Lower lobe of right lung (tissue), 2 donors: ENCODE data around the gene NADSYN1. TPM values are rescaled to one million over a fixed set of nuclear protein-coding genes. Genes with fewer than 3 reads are reported as not detected.
"Not testable (repeated sequence)": the region's sequence is repeated elsewhere in the genome, so short reads cannot be mapped to it uniquely, and the experiment has no call there.

Experiments
- ATAC-seq, 2 donors: fragments of 200-7000 bp; cut with Tn5 transposase; one replicate each; pipeline ENCODE4 v1.9.1; 2020 to 2022; ENCODE audit warnings: mild to moderate bottlenecking in 2 of 2, moderate library complexity in 2 of 2
- DNase-seq: peaks from one replicate; pipeline ENCODE4 v3.0.0-alpha.2; 2020
- H3K27ac ChIP-seq: fragments of 200-600 bp; one replicate; pipeline ENCODE4 v1.8.0; 2022
- H3K27me3 ChIP-seq: fragments of 200-600 bp; one replicate; pipeline ENCODE4 v1.8.0; 2022; ENCODE audit warnings: low read depth
- H3K36me3 ChIP-seq: fragments of 200-600 bp; one replicate; pipeline ENCODE4 v1.8.0; 2022; ENCODE audit warnings: mild to moderate bottlenecking
- H3K4me1 ChIP-seq: fragments of 200-600 bp; one replicate; pipeline ENCODE4 v1.8.0; 2022
- H3K4me3 ChIP-seq: fragments of 200-600 bp; one replicate; pipeline ENCODE4 v1.8.0; 2022; ENCODE audit warnings: mild to moderate bottlenecking
- H3K9me3 ChIP-seq: fragments of 200-600 bp; one replicate; pipeline ENCODE4 v1.8.0; 2022
- CTCF ChIP-seq: fragments of 200-600 bp; IDR thresholded peaks from one replicate; pipeline ENCODE4 v1.8.0; 2022; ENCODE audit warnings: antibody characterized with exemption, mild to moderate bottlenecking
- intact Hi-C: fragments of 100-400 bp; cut with DNase I; formaldehyde crosslinking; loops from one replicate; pipeline ENCODE4 v1.11.0; 2022
- total RNA-seq: library from RNA; stranded (reverse); fragmentation: NEBNext Ultra II Directional; extraction: Animal tissue kit (Norgen Biotek cat#: 25700); gene quantifications from one replicate; pipeline ENCODE4 v1.2.1, GENCODE V29; 2021
- donor health status: DM: no; HTN: yes; CAD: no; lungs with severe emphysema.

Gene NADSYN1
- total RNA-seq, 1 donor from 2014 or later: 95.0 TPM

DNA sequence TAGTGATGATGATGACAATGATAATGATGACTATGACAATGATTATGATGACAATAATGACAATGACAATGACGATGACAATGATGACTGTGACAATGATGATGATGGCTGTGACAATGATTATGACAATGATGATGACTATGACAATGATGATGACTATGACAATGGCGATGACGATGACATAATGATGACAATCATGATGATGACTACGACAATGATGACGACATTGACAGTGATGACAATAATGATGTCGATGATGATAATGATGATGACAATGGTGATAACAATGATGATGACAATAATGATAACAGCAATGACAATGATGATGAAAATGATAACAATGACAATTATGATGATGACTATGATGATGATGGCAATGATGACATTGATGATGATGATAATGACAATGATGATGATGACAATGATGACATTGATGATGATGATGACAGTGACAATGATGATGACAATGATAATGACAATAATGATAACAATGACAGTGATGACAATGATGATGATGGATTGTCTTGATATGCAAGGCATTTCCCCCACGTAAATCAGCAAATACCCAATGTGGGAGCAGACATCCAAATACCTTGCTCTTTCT is 42.5 kb upstream of the NADSYN1 start:
- no peaks in the 10 kb centered on the region for H3K9me3 ChIP-seq
- DNase-seq: no peak
- no peak overlapping the region for H3K4me3 ChIP-seq
- no peak for ATAC-seq
- no peak for TF ChIP-seq CTCF
- intact Hi-C loops: no loop called here
- no peaks in the 10 kb centered on the region for H3K4me1 ChIP-seq
- no peaks in the 10 kb centered on the region for H3K36me3 ChIP-seq
- no peak overlapping the region for H3K27ac ChIP-seq
- no peaks in the 10 kb centered on the region for H3K27me3 ChIP-seq

DNA sequence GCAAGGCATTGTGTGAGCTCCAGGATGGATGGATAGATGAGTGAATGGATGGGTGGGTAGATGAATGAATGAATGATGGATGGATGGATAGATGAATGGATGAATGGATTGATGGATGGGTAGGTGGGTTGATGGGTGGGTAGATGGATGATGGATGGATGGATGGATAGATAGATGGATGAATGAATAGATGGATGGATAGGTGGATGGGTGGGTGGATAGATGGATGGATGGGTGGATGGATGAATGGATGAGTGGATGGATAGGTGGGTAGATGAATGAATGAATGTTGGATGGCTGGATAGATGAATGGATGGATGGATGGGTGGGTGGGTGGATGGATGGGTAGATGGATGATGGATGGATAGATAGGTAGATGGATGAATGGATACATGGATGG is 38.4 kb upstream of the NADSYN1 start:
- ATAC-seq: no peak

DNA sequence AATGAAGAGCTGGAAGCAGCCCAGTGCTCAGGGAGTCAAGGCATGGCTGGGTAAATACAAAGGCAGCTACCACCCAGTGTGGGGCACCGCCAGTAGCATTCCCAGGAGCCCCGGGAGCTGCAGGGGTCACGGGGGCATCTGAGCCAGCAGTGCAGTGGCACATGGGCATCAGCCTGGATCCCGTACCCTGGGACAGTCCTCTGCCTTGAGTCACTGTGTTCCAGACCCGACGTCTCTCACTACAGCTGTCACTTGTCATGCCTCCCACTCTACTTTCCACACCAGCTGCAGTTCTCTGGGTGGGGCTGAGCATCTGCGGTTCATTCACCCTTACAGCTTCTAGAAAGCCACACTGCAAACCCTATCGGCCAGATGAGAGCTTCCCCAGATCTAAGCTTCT is 34.4 kb upstream of the NADSYN1 start:
- no peak for ATAC-seq
- TF ChIP-seq CTCF: no peak
- H3K27ac ChIP-seq: no peak overlapping the region
- no peaks in the 10 kb centered on the region for H3K36me3 ChIP-seq
- H3K4me3 ChIP-seq: no peak overlapping the region
- no peak for DNase-seq
- intact Hi-C loops: no loop called here
- H3K27me3 ChIP-seq: no peaks in the 10 kb centered on the region
- H3K4me1 ChIP-seq: no peaks in the 10 kb centered on the region
- no peaks in the 10 kb centered on the region for H3K9me3 ChIP-seq

More for the DNA sequence above, 38.4 kb upstream of the NADSYN1 start:
- intact Hi-C loops: no loop called here
- Histone ChIP-seq H3K36me3 (no peaks in the 10 kb centered on the region), H3K27me3 (no peaks in the 10 kb centered on the region), H3K4me1 (no peaks in the 10 kb centered on the region), H3K27ac (no peak overlapping the region), H3K4me3 (no peak overlapping the region), H3K9me3 (no peaks in the 10 kb centered on the region)
- no peak for DNase-seq
- no peak for TF ChIP-seq CTCF

DNA sequence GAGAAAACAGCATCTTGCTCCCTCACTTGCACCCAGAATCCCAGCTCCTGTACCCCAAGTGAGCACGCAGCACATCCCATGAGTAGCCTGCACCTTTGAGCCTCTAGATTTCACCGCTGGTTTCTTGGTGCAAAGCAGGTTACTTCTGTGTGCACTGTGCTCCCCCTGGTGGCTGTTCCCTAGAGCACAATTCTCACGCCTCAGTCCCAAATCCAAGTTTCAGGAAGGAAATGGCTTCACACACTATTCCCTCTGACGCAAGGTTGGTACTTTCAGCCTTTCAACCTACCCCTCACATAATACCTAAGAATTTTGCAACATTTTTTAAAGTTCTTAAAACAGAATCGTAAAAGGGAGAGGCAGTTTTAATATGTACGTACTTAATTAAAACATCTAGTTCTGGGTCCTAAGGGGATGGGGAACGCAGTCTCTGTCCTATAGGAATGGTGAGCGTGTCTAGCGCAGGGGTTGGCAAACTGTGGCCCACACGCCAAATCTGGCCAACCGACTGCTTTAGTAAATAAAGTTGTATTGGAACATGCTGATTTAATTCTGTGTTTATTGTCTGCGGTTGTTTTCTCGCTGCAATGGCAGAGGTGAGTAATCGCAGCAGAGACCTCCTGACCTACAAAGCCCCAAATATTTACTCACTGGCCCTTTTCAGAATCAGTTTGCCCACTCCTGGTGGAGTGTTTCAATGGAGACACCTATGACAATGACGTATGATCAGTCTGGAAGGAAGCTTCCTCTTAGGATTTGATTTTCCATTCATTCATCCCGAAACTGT is 32.4 kb upstream of the NADSYN1 start:
- intact Hi-C loops: no loop called here
- Histone ChIP-seq H3K27me3 (no peaks in the 10 kb centered on the region), H3K9me3 (no peaks in the 10 kb centered on the region), H3K4me3 (no peak overlapping the region), H3K4me1 (no peaks in the 10 kb centered on the region), H3K27ac (no peak overlapping the region), H3K36me3 (no peaks in the 10 kb centered on the region)
- ATAC-seq (peak; percentile 81), DNase-seq (no peak)
- peak; percentile 68 for TF ChIP-seq CTCF

GRCh38 chr11:71421392-71421950 is 31.5 kb upstream of the NADSYN1 start:
- ATAC-seq: peak in 1 of 2 donors; percentile 52
- H3K4me3 ChIP-seq: no peak overlapping the region
- intact Hi-C loops: no loop called here
- H3K4me1 ChIP-seq: no peaks in the 10 kb centered on the region
- TF ChIP-seq CTCF: no peak
- H3K36me3 ChIP-seq: no peaks in the 10 kb centered on the region
- H3K27me3 ChIP-seq: no peaks in the 10 kb centered on the region
- H3K9me3 ChIP-seq: no peaks in the 10 kb centered on the region
- no peak for DNase-seq
- H3K27ac ChIP-seq: no peak overlapping the region

- H3K4me3 ChIP-seq, H3K36me3 ChIP-seq, DNase-seq, H3K9me3 ChIP-seq, ATAC-seq, intact Hi-C loops, H3K27me3 ChIP-seq, H3K27ac ChIP-seq, H3K4me1 ChIP-seq: not testable (repeated sequence)
These were observed 30.7 kb upstream of the NADSYN1 start for GRCh38 chr11:71422318-71422717.
